Measurements from ENCODE around the gene CLTCL1. TPM values are rescaled to one million over a fixed set of nuclear protein-coding genes. Genes with fewer than 3 reads are reported as not detected.

Gene CLTCL1
- total and polyA plus RNA-seq, 9 of the 15 experiments (the other 6 are each of a cell fraction or from before 2014, with no cell fraction given), result 1.1 to 11.7 (median 5.0) TPM

GRCh38 chr22:19132693-19133400, 158.7 kb downstream of the CLTCL1 start (continued):
- TF ChIP-seq HMG20A (CRISPR knock-in tag; conservative IDR thresholded peaks at IDR 0.05) (no peak), ZBTB1 (CRISPR knock-in tag; IDR thresholded peaks at IDR 0.05; ENCODE audit: borderline replicate concordance, low read depth) (no peak), GATAD2B (IDR thresholded peaks at IDR 0.05; ENCODE audit: borderline replicate concordance) (no peak), WHSC1 (IDR thresholded peaks at IDR 0.05; ENCODE audit: low read length) (peak; percentile 9), RBM14 (IDR thresholded peaks at IDR 0.05; ENCODE audit: borderline replicate concordance, insufficient read depth, low read depth, low read length) (no peak), CHD7 (IDR thresholded peaks at IDR 0.05; ENCODE audit: low read depth, low read length) (no peak), KLF10 (CRISPR knock-in tag; IDR thresholded peaks at IDR 0.05) (peak; percentile 38; the same call in 1 of the 2 replicates), KAT2B (IDR thresholded peaks at IDR 0.05; ENCODE audit: low read depth, low read length) (peak; percentile 6), CGGBP1 (CRISPR knock-in tag; IDR thresholded peaks at IDR 0.05) (0 out of 2 replicates have a peak, but pooled peaks have one; percentile 22), SUPT5H (IDR thresholded peaks at IDR 0.05) (peak; percentile 80), POLR2A (conservative IDR thresholded peaks at IDR 0.05) (peak; percentile 69), CREBBP (IDR thresholded peaks at IDR 0.05; ENCODE audit: low read depth, low read length) (no peak), SRSF3 (IDR thresholded peaks at IDR 0.05; ENCODE audit: insufficient read depth, low read length) (no peak), CHAMP1 (IDR thresholded peaks at IDR 0.05) (no peak), SRSF1 (IDR thresholded peaks at IDR 0.05; ENCODE audit: low read depth, low read length) (no peak)
